HepG2 (cell line): Measurements from ENCODE around the gene ASTN1. TPM values are rescaled to one million over a fixed set of nuclear protein-coding genes. Genes with fewer than 3 reads are reported as not detected.

Experiments
- ATAC-seq: fragments of 200-7000 bp; cut with Tn5 transposase; 3 replicates; pipeline ENCODE4 v1.9.1; 2020; ENCODE audit warnings: mild to moderate bottlenecking, moderate library complexity
- BruUV-seq: library from RNA; stranded (reverse); fragments of 400-500 nt; replicated peaks from 2 replicates; lab custom pipeline; 2021; lab: Mats Ljungman, UMichigan
- CTCF ChIA-PET: fragments of 300-600 bp; formaldehyde crosslinking; extraction: SDS; loops from one replicate; lab custom pipeline; 2021; ENCODE audit warnings: low total read pairs, inconsistent platforms, low intra/inter-chr PET ratio; lab: Yijun Ruan, JAX
- POLR2A ChIA-PET: fragments of 350-600 bp; sonication (Branson Sonifier 250); formaldehyde crosslinking; loops from one replicate; lab custom pipeline; 2020; ENCODE audit warnings: antibody characterized with exemption, inconsistent platforms; lab: Yijun Ruan, JAX
- DNase-seq: peaks from one replicate; pipeline ENCODE4 v3.0.0-alpha.2; 2015; ENCODE audit warnings: low spot score
- FAIRE-seq: peaks from 3 replicates; lab custom pipeline; 2011; peaks lifted over from hg19 to GRCh38; lab: Jason Lieb, UNC
- H2AFZ ChIP-seq: one replicate; pipeline ENCODE4 v1.6.1; 2011; ENCODE audit warnings: low read length, inconsistent platforms
- H3K27ac ChIP-seq: fragments of 300-600 bp; 3 replicates; pipeline ENCODE4 v1.8.0; 2011; ENCODE audit warnings: mixed run types, mild to moderate bottlenecking, mixed read lengths, low read length, inconsistent platforms; ENCODE audit not compliant: insufficient read depth; ENCODE audit errors: extremely low read length
- H3K27me3 ChIP-seq, 2 experiments: fragments of 200-600 bp in 1 of 2; 2 replicates in 1 of 2; 3 replicates in 1 of 2; pipeline versions ENCODE4 v1.6.0 to v1.8.0; 2011; ENCODE audit warnings: low read length in 2 of 2, mild to moderate bottlenecking in 2 of 2, moderate library complexity in 2 of 2, inconsistent platforms in 1 of 2; ENCODE audit not compliant: insufficient read depth in 2 of 2, control insufficient read depth in 1 of 2
- H3K36me3 ChIP-seq, 2 experiments: fragments of 200-600 bp in 1 of 2; replicated peaks in 1 of 2; 2 replicates in 1 of 2; 3 replicates in 1 of 2; pipeline versions ENCODE4 v1.5.1 to v1.8.0; 2011; ENCODE audit warnings: low read length in 2 of 2, inconsistent platforms in 1 of 2; ENCODE audit not compliant: insufficient read depth in 2 of 2, control insufficient read depth in 1 of 2
- H3K4me1 ChIP-seq: 2 replicates; pipeline ENCODE4 v1.5.1; 2012; ENCODE audit warnings: low read length, inconsistent platforms; ENCODE audit not compliant: insufficient read depth
- H3K4me2 ChIP-seq: 2 replicates; pipeline ENCODE4 v1.6.0; 2011; ENCODE audit warnings: low read depth, low read length, inconsistent platforms
- H3K4me3 ChIP-seq, 3 experiments: fragments of 200-600 bp in 1 of 3; sonication (generic), shearing (Covaris generic) in 1 of 3; replicated peaks in 1 of 3; 2 replicates each; pipeline ENCODE4 v1.5.1; 2011 to 2016; ENCODE audit warnings: low read length in 3 of 3, inconsistent platforms in 2 of 3, low read depth in 2 of 3, mild to moderate bottlenecking in 2 of 3, control low read depth in 1 of 3, mixed read lengths in 1 of 3; ENCODE audit not compliant: insufficient read depth in 1 of 3
- H3K79me2 ChIP-seq: one replicate; pipeline ENCODE4 v1.6.1; 2011; ENCODE audit warnings: low read length, inconsistent platforms; ENCODE audit not compliant: insufficient read depth
- H3K9ac ChIP-seq: 2 replicates; pipeline ENCODE4 v1.6.0; 2011; ENCODE audit warnings: mild to moderate bottlenecking, low read depth, low read length, inconsistent platforms; ENCODE audit not compliant: insufficient read depth
- H3K9me3 ChIP-seq: 2 replicates; pipeline ENCODE4 v1.5.1; 2012; ENCODE audit warnings: mild to moderate bottlenecking, low read length
- H4K20me1 ChIP-seq: 2 replicates; pipeline ENCODE4 v1.6.0; 2011; ENCODE audit warnings: inconsistent platforms, mild to moderate bottlenecking, low read length, moderate library complexity; ENCODE audit not compliant: insufficient read depth
- GABPB1 ChIP-seq: IDR thresholded peaks from 2 replicates; pipeline ENCODE4 v1.6.1; 2016; ENCODE audit warnings: mild to moderate bottlenecking, missing genetic modification reagents, moderate library complexity, missing compliant biosample characterization
- HIVEP1 ChIP-seq: sonication (generic); formaldehyde crosslinking; IDR thresholded peaks from 2 replicates; pipeline ENCODE4 v1.4.0; 2020; ENCODE audit warnings: mild to moderate bottlenecking, missing genetic modification reagents
- KLF13 ChIP-seq: sonication (generic); formaldehyde crosslinking; IDR thresholded peaks from 2 replicates; pipeline ENCODE4 v1.4.0; 2020; ENCODE audit warnings: mild to moderate bottlenecking, missing genetic modification reagents
- NR2F1 ChIP-seq, 2 experiments: fragments of 450-650 bp in 1 of 2; formaldehyde crosslinking in 1 of 2; IDR thresholded peaks; 2 replicates each; pipeline versions ENCODE4 v1.5.0 to v1.6.1; 2016 to 2020; ENCODE audit warnings: mild to moderate bottlenecking in 1 of 2, missing compliant biosample characterization in 1 of 2, missing genetic modification reagents in 1 of 2, moderate library complexity in 1 of 2
- POLR2G ChIP-seq: fragments of 200-400 bp; formaldehyde crosslinking; IDR thresholded peaks from 2 replicates; pipeline ENCODE4 v1.6.1; 2018; ENCODE audit warnings: mild to moderate bottlenecking, low read depth, low read length, moderate library complexity
- TBL1XR1 ChIP-seq: fragments of 150-350 bp; IDR thresholded peaks from 2 replicates; pipeline ENCODE4 v1.6.1; 2014; ENCODE audit warnings: borderline replicate concordance, low read length; ENCODE audit not compliant: partially characterized antibody
- ZBTB3 ChIP-seq: sonication (generic); formaldehyde crosslinking; IDR thresholded peaks from 2 replicates; pipeline ENCODE4 v1.4.0; 2020; ENCODE audit warnings: low read depth, mild to moderate bottlenecking, moderate library complexity, missing genetic modification reagents, borderline replicate concordance
- ZNF598 ChIP-seq: sonication (generic); formaldehyde crosslinking; IDR thresholded peaks from 2 replicates; pipeline ENCODE4 v1.5.1; 2020; ENCODE audit warnings: mild to moderate bottlenecking, missing genetic modification reagents, borderline replicate concordance
- ZNF720 ChIP-seq: sonication (generic); formaldehyde crosslinking; IDR thresholded peaks from 2 replicates; pipeline ENCODE4 v1.4.0; 2020; ENCODE audit warnings: missing genetic modification reagents
- ZNF770 ChIP-seq: sonication (generic); formaldehyde crosslinking; IDR thresholded peaks from 2 replicates; pipeline ENCODE4 v1.5.0; 2020; ENCODE audit warnings: mild to moderate bottlenecking, missing genetic modification reagents
- WGBS: methylation state at CpG from one replicate; pipeline ENCODE4 v1.1.6; 2017; ENCODE audit warnings: low lambda C conversion rate; 5-methylcytosine and 5-hydroxymethylcytosine counted together
- in situ Hi-C: cut with HindIII; loops from 2 replicates; pipeline ENCODE4 v1.10.0; 2017; ENCODE audit warnings: low pct_unique_long_range_greater_than_20kb; ENCODE audit not compliant: extremely low pct_ligation_motif_present
- intact Hi-C: fragments of 100-400 bp; cut with micrococcal nuclease; formaldehyde crosslinking; loops from one replicate; pipeline ENCODE4 v1.10.0; 2022; ENCODE audit not compliant: unreplicated experiment
- polyA plus RNA-seq, 8 experiments: library from polyadenylated mRNA; depleted of rRNA in 3 of 8; stranded (reverse) in 7 of 8; unstranded in 1 of 8; fragments of >200 nt; fragmentation: Illumina TruSeq in 4 of 8; extraction: Trizol in 4 of 8; gene quantifications; 2 replicates each; pipeline versions ENCODE4 v1.2.1 to v1.2.3, GENCODE V29; 2011 to 2016; ENCODE audit warnings: low read depth in 4 of 8, missing spikeins in 1 of 8, mixed read lengths in 1 of 8; ENCODE audit not compliant: insufficient read depth in 1 of 8
- total RNA-seq, 5 experiments: library from RNA; depleted of rRNA; stranded (reverse); fragments of >200 nt; fragmentation: Illumina TruSeq; extraction: Trizol; gene quantifications; 2 replicates each; pipeline ENCODE4 v1.2.3, GENCODE V29; 2016; ENCODE audit warnings: low read depth in 1 of 5
- TF ChIP-seq, protein P1 (sequence below): sonication (generic); formaldehyde crosslinking; IDR thresholded peaks from 2 replicates; pipeline ENCODE4 v1.9.0; 2021; ENCODE audit warnings: missing genetic modification reagents, borderline replicate concordance
- TF ChIP-seq, protein P2 (sequence below): sonication (generic); formaldehyde crosslinking; IDR thresholded peaks from 2 replicates; pipeline ENCODE4 v1.5.0; 2020; ENCODE audit warnings: missing genetic modification reagents
- TF ChIP-seq, protein P3 (sequence below): IDR thresholded peaks from 2 replicates; pipeline ENCODE4 v1.6.1; 2016; ENCODE audit warnings: mild to moderate bottlenecking, missing biosample characterization, missing genetic modification reagents

Gene ASTN1
- total and polyA plus RNA-seq, 2 of the 13 experiments (the other 11 are each of a cell fraction or from before 2014, with no cell fraction given), result not detected

DNA sequence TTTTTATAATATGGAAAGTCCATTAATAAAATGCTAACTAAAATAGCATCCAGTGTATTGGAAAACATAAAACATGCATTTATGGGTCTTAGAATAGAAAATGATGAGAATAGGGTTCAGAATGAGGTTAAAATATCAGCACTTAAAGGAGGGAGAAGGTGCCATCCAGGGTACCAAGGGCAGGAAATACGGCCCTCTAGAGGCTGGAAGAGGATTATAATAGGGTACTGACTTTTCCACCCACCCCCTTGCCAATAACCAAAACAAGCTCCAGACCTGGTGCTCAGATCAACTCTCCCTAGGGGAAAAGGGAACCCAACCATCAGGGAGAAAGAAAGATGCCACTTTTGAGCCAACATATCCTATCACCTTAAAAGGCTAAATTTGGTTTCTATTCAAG lies 26.7 kb downstream of the ASTN1 start:
- BruUV-seq, result no TSS peak
- Histone ChIP-seq H3K4me3 (no peak overlapping the region), H2AFZ (no peak overlapping the region), H3K4me2 (no peak overlapping the region), H3K79me2 (no peaks in the 10 kb centered on the region), H3K9ac (no peak overlapping the region), H3K27ac (no peak overlapping the region), H3K4me1 (no peaks in the 10 kb centered on the region), H3K27me3 (no peaks in the 10 kb centered on the region), H4K20me1 (no peaks in the 10 kb centered on the region), H3K36me3 (no peaks in the 10 kb centered on the region), H3K9me3 (no peaks in the 10 kb centered on the region)
- no peak for ATAC-seq
- 4% methylated on average over 1 of the region's 1 CpG for WGBS
- intact Hi-C loops, result no loop called here
- no peak for FAIRE-seq
- ChIA-PET POLR2A (no interaction called here), CTCF (no interaction called here)
- no peak for DNase-seq
- in situ Hi-C loops, result no loop called here
- TF ChIP-seq TBL1XR1 (no peak), ZNF720 (CRISPR knock-in tag) (no peak), KLF13 (CRISPR knock-in tag) (no peak), GABPB1 (CRISPR knock-in tag) (no peak), NR2F1 (CRISPR knock-in tag; IDR thresholded peaks at IDR 0.05) (no peak), ZBTB3 (CRISPR knock-in tag) (no peak), ZNF598 (CRISPR knock-in tag) (no peak), ZNF770 (CRISPR knock-in tag) (no peak), POLR2G (no peak), HIVEP1 (CRISPR knock-in tag) (no peak)
- TF ChIP-seq, protein P1, sequence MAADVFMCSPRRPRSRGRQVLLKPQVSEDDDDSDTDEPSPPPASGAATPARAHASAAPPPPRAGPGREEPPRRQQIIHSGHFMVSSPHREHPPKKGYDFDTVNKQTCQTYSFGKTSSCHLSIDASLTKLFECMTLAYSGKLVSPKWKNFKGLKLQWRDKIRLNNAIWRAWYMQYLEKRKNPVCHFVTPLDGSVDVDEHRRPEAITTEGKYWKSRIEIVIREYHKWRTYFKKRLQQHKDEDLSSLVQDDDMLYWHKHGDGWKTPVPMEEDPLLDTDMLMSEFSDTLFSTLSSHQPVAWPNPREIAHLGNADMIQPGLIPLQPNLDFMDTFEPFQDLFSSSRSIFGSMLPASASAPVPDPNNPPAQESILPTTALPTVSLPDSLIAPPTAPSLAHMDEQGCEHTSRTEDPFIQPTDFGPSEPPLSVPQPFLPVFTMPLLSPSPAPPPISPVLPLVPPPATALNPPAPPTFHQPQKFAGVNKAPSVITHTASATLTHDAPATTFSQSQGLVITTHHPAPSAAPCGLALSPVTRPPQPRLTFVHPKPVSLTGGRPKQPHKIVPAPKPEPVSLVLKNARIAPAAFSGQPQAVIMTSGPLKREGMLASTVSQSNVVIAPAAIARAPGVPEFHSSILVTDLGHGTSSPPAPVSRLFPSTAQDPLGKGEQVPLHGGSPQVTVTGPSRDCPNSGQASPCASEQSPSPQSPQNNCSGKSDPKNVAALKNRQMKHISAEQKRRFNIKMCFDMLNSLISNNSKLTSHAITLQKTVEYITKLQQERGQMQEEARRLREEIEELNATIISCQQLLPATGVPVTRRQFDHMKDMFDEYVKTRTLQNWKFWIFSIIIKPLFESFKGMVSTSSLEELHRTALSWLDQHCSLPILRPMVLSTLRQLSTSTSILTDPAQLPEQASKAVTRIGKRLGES (CRISPR knock-in tag), result no peak
- TF ChIP-seq, protein P2, sequence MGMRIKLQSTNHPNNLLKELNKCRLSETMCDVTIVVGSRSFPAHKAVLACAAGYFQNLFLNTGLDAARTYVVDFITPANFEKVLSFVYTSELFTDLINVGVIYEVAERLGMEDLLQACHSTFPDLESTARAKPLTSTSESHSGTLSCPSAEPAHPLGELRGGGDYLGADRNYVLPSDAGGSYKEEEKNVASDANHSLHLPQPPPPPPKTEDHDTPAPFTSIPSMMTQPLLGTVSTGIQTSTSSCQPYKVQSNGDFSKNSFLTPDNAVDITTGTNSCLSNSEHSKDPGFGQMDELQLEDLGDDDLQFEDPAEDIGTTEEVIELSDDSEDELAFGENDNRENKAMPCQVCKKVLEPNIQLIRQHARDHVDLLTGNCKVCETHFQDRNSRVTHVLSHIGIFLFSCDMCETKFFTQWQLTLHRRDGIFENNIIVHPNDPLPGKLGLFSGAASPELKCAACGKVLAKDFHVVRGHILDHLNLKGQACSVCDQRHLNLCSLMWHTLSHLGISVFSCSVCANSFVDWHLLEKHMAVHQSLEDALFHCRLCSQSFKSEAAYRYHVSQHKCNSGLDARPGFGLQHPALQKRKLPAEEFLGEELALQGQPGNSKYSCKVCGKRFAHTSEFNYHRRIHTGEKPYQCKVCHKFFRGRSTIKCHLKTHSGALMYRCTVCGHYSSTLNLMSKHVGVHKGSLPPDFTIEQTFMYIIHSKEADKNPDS (CRISPR knock-in tag), result no peak
- TF ChIP-seq, protein P3, sequence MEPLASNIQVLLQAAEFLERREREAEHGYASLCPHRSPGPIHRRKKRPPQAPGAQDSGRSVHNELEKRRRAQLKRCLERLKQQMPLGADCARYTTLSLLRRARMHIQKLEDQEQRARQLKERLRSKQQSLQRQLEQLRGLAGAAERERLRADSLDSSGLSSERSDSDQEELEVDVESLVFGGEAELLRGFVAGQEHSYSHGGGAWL (CRISPR knock-in tag), result no peak
